NCI-H510A (cell line): ENCODE results near the gene MLH3.

Experiments
- DNase-seq: peaks from one replicate; lab custom pipeline; 2025; lab: John Stamatoyannopoulos, UW

MLH3 gene

DNA sequence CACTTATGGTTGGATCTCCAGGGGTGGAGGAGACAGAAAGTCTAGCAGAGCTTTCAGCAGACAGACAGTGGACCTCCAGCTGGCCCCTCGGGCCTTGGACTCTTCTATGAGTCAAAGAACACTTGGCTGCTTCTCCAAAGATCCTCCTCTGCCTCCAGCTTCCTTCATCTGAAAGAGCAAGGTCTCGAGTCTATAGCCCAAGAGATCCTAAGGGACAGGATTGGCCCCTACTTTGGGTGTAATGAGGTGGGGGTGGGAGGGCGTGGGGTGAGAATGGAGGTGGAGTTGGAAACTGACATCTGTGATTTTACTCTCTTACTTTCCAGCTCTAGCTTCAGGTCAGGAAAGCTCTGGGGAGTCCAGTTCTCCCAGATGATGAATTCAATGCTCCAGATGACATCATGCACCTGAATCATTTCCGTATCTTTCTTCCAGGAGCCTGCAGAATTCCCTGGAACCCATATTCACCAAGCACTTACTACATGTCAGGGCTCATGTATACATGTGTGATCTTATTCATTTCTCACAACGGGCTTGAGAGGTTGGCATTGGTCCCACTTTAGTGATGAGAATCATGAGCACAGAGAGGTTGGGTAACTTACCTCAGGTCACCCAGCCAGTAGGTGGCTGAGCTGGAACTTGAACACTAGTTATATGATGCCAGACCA, 85.6 kb downstream of the MLH3 start:
- DNase-seq = no peak

DNA sequence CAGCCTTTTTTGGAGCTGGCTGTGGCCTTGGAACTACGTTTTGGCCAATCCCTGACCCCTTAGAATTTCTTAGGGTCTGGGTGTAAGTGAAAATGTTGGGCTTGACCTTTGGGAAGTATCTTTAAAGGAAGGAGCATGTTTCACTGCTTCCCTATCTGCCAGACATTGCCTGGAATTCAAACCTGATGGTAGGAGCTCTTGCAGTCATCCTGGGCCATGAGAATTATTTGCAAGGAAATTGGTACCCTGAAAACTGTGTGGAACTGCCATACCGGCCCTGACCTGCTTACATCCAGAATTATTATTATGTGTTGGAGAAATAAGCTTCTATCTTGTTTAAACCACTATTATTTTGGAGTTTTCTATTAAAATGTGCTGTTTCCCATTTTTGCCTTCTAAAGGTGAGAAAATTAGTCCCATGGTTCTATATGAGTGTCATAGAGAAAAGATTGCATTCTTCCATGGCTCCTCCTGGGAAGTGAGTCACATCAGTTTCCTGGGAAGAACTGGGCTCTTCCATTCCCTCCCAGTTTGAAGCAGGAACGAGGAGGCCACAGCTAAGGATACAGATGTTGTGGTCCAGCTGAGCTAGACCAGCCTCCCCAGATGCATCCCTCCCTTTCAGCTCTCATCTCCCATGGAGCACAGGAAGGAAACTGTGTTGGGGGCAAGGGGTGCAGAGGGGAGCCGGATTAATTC, 86.3 kb downstream of the MLH3 start:
- DNase-seq = no peak
